Measurements from ENCODE around the gene GSTM5.
A peak's percentile ranks its signal among the peaks of the same experiment; 100 is the strongest.
"Not testable (repeated sequence)": the region's sequence is repeated elsewhere in the genome, so short reads cannot be mapped to it uniquely, and the experiment has no call there.

Gene GSTM5

DNA sequence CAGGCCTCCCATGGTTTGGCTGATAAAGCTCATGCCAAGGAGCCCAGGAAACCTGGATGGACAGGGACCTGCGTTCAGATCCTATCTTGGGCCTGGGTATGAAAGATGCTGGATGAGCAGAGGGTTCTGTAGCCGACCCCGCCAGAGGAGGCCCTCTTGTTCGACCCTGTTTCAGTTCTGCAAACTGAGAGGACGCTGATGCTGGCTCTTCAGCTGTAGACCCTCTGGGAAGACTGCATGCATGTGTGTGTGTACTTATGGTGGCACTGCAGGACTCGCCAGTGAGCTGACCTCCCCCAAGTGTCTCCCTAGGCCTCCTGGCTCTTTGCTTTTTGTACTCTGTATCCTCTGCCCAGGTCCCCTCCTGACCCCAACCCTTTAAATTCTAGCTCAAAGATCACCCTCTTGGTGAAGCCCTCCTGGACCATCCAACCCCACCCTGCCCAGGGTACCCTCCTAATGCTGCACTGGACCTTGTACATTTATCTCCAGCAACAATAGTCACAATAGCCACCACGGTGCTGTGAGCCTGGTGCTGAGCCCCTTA lies 50.1 kb downstream of the GSTM5 start:
- no peak for DNase-seq

DNA sequence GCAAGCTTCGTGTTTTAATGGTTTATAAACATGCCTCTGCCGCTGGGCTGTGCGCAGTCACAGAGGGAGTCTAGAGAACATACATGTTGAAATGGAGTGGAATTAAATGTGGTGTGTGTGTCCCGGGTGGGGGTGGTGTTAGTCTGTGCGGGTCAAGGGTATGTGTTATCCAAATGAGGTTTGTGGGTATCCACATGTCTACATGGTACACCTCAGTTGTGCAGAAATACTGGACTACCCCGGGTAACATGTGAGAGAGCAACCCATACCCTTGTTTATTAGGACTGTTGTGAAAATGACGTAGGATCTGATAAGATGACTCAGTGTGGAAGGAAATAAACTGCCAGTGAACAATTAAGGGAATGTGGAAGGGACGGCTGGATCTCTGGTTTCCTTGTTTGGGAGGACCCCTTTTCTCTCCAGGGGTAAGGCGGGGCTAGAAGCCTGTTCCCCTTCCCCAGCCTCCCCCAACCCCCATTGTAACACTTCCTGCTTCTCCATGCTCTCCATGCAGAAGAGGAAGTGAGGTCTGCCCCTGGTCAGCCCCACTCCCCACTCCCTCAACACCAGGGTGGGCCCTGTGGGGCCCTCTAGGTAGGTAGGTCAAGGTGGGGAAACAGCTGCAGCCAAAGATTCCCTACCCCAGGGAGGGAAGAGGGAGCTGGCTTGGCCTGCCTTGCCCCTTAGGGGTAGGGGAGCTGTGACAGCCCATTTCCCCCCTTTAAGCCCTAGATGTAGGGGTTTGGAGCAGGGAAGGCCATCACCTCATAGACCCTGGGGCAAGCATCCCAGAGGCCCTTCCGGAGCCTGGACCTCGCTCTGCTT lies 51.0 kb downstream of the GSTM5 start:
- peak in 1 of 14 donors; percentile 23 for DNase-seq

DNA sequence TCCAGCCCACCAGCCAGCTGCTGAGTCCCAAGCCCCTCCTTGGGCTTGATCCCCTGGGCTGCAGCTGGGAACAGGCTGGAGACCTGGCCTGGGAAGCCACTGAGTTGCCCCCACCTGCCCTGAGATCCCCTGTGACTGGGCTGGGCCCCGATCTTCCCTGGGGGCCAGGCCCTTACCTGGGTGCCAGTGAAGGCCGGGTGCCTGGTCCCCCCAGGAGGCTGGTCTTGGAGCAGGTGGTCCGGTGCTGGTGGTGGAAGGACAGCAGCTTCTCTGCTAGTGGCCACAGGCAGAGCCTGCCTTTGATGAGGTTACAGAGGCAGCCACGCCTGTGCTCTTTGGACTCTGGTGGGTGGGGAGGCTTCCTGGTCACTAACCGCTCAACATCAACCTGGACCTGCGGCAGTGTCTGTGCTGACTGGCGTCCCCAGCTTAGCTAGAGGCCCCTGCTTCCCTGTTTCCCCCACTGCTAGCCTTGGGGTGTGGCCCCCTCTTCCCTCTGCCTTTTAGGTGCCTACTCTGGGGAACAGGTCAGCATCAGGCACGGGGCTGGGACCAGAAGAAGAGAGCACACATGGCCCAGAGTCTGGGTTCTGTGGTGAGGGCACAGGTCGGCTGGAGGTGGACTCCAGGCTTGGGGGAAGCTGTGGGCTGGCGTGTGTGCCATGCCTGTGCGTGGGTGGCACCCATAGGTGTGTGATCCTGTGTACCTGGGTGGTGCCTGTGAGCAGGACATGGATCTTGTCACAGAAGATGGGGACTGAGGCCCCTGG lies 51.8 kb downstream of the GSTM5 start, which contains the start of gene EPS8L3:
Gene EPS8L3, minus strand, starts transcription at position 278 of the 770 bp plus-strand sequence. CDS start 2,174 bp downstream, outside the sequence.
- no peak for DNase-seq

DNA sequence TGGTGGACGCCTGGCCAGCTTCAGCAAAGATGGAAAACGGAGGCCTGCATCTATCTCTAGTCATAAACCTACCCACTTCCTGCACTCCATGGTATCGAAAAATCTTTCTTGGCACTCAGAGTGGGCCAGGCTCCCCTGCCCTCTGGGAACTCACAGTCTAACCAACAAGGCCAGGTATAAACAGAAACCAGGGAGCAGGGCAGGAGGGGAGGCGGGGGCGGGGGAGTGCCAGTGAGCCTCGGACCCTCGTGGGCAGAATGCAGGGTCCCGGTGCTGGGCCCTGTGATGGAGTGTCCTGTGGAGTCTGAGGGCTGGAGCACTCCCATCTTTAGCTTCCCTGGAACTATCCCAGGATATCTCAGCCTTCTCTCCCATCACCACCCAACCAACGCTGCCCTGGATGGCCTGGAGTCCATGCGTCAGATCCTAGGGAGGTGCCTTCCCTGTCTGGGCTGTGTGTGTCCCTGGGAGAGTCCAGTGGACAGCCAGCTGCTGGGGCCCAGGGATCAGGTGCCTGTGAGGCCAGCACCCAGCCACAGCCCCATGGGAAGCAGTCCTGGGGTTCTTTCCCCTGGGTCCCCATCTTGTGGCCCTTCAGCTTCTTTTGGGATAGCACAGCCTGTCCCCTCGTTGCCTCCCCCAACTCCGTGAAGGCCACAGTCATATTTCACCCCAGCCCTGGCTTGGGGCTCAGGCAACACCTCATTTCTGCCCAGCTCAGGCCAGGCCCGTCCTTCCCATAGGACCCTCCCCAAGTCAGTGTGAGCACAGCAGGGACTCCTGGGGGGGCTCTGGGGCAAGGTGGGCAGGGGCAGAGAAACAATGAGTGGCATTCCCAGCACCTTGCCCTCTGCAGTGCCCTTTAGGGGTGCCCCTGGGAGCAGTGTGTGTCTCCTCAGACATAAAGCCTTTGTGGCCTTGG lies 52.8 kb downstream of the GSTM5 start:
- DNase-seq, result no peak

DNA sequence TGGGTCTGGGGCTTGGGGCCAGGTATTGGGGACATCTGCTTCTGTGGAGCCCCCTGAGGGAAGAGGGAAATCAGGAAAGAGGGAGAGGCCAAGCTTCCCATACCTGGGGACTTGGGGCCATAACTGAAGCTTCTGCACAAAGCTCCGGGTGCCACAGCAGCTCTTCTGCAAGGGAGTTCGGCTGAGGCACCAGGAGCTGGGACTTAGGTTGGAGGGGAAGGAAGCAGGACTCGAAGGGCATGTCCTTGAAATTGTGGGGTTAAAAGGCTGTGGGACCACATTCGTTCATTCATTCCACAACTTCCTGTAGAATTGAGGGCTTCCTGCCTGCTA lies 53.4 kb downstream of the GSTM5 start:
- DNase-seq, result no peak

DNA sequence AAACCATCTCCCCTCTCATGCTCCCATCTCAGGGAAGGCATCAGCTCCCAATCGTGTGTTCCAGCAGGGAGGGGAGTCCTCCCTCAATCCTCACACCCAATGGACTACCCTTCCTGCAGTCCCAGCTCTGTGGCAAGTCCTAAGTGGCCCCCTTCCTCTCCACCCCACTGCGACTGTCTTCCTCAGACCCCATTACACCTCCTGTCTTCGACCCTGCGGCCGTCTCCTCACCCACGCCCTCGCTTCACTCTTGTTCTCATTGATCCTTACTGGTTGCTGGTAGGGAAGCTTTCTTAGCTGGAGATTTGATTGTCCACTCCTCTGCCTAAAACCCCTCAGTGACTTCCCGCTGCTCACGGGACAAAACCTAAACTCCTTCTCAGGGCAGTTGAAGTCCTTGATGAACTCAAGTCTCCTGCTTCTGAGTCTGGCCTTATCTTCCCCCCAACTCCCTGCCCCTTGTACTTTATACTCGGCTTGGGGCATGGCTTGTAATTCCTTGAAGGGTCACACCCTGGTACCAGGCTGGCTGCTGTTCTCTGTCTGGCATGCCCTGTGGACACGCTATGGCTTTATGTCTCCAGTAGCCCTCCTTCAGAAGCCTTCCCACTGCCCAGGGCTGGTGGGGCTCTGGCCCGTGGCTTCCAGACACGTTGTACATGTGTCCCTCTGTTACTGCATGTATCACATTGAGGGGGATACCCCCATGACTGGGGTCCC lies 54.0 kb downstream of the GSTM5 start:
- DNase-seq, result no peak

DNA sequence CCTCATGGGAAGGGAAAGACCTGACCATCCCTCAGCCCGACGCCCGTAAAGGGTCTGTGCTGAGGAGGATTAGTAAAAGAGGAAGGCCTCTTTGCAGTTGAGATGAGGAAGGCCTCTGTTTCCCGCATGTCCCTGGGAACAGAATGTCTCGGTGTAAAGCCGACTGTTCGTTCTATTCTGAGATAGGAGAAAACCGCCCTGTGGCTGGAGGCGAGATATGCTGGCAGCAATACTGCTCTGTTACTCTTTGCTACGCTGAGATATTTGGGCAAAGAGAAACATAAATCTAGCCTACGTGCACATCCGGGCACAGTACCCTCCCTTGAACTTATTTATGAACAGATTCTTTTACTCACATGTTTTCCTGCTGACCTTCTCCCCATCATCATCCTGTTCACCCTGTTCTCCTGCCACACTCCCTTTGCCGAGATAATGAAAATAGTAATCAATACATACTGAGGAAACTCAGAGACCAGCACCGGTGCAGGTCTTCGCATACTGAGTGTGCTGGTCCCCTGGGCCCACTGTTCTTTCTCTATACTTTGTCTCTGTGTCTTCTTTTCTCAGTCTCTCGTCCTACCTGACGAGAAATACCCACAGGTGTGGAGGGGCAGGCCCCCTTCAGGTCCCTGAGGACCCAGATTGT lies 55.1 kb downstream of the GSTM5 start:
- not testable (repeated sequence) for DNase-seq

Data from C1 segment of cervical spinal cord (tissue), 14 donors.